Neutrophil (primary cell): ENCODE measurements around the gene DNAH17.

Experiments used
- H3K27ac ChIP-seq: fragments of 200-600 bp; sonication (generic); 2 replicates; pipeline ENCODE4 v1.5.1; 2016; ENCODE audit warnings: mild to moderate bottlenecking, moderate library complexity
- H3K27me3 ChIP-seq: fragments of 200-600 bp; sonication (generic); 2 replicates; pipeline ENCODE4 v1.6.0; 2016; ENCODE audit warnings: mild to moderate bottlenecking
- H3K36me3 ChIP-seq: fragments of 200-600 bp; sonication (generic); 2 replicates; pipeline ENCODE4 v1.5.1; 2017
- H3K4me1 ChIP-seq, 2 experiments: fragments of 200-600 bp in 1 of 2; sonication (generic) in 1 of 2; 1 replicate in 1 of 2; 2 replicates in 1 of 2; pipeline versions ENCODE4 v1.5.1 to v1.6.1; 2013 to 2016; ENCODE audit warnings: low read depth in 1 of 2, low read length in 1 of 2, mild to moderate bottlenecking in 1 of 2, moderate library complexity in 1 of 2; ENCODE audit not compliant: control insufficient read depth in 1 of 2, insufficient read depth in 1 of 2
- H3K4me3 ChIP-seq, 2 experiments: fragments of 200-600 bp in 1 of 2; sonication (generic) in 1 of 2; 1 replicate in 1 of 2; 2 replicates in 1 of 2; pipeline ENCODE4 v1.5.1; 2013 to 2016; ENCODE audit warnings: low read depth in 1 of 2, low read length in 1 of 2, mild to moderate bottlenecking in 1 of 2, moderate library complexity in 1 of 2
- H3K9me3 ChIP-seq: fragments of 200-600 bp; sonication (generic); 2 replicates; pipeline ENCODE4 v1.5.1; 2016
- TF ChIP-seq, protein P1 (sequence below): fragments of 200-600 bp; sonication (generic); IDR thresholded peaks from 2 replicates; pipeline ENCODE4 v1.5.1; 2016; ENCODE audit warnings: antibody characterized with exemption

DNAH17 gene

DNA sequence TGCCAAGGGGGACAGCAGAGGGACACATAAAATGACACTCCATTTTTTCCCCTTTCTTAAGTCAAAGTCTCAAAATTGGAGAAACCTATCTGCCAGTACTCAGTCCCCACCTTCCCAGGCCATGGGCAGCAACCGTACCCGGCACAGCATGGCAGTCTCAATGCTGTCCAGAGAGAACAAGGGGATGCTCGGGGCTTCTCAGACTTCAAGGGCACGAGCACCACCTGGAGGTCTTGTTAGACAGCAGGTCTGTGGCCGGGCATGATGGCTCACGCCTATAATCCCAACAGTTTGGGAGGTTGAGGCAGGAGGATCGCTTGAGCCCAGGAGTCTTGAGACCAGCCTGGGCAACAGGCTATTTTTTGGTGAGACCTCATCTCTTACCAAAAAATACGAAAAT lies 3.2 kb downstream of the DNAH17 start:
- no peaks in the 10 kb centered on the region for H3K9me3 ChIP-seq
- H3K36me3 ChIP-seq, result no peaks in the 10 kb centered on the region
- TF ChIP-seq, protein P1, sequence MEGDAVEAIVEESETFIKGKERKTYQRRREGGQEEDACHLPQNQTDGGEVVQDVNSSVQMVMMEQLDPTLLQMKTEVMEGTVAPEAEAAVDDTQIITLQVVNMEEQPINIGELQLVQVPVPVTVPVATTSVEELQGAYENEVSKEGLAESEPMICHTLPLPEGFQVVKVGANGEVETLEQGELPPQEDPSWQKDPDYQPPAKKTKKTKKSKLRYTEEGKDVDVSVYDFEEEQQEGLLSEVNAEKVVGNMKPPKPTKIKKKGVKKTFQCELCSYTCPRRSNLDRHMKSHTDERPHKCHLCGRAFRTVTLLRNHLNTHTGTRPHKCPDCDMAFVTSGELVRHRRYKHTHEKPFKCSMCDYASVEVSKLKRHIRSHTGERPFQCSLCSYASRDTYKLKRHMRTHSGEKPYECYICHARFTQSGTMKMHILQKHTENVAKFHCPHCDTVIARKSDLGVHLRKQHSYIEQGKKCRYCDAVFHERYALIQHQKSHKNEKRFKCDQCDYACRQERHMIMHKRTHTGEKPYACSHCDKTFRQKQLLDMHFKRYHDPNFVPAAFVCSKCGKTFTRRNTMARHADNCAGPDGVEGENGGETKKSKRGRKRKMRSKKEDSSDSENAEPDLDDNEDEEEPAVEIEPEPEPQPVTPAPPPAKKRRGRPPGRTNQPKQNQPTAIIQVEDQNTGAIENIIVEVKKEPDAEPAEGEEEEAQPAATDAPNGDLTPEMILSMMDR, result no peak
- no peak overlapping the region for H3K4me3 ChIP-seq
- no peak overlapping the region for H3K27ac ChIP-seq
- H3K27me3 ChIP-seq, result no peaks in the 10 kb centered on the region
- peaks cover 16 to 19% of the 10 kb centered on the region in 2 experiments for H3K4me1 ChIP-seq

DNA sequence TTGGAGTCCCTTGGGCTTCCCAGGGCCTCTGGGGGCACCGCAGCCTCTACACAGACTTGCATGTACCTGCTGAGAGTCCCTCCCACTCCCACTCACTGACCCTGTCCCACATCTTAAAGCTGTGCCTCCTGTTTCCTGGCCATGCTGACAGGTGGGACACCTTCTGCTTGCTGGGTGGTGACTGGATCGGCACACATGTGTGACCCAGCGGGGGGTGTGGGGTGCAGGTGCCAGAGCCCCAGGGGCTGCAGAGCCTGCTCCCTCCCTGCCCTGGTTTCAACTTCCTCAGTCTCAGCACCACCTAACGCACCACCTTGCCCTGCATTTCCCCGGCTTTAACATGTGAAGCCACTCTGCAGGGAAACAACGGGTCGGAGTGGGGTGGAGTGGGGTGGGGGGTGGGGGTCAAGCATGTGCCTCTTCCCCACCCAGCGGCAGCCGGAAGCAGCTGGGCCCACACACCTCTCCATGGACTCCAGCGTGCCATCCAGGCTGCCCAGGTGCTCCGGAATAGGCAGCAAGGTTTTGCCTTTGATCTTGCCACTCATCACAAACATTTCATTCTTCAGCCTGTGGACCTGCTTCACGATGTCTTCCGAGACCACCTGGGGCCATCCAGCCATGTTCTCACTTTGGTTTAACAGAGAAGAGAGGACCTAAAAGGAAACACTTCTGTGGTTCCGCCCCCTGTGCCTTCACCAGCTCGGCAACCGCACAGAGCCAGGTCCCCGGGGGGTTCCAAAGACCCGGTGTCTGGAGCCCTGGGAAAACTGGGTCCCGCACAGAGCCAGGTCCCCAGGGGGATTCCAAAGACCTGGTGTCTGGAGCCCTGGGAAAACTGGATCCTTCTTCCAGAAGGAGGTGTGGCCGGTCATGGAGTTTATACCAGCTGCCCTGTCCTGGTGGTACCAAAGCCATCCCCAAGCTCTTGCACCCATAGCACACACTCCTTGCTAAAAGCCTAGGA lies 4.7 kb downstream of the DNAH17 start:
- H3K27ac ChIP-seq, result no peak overlapping the region
- H3K4me1 ChIP-seq, result peaks cover 9 to 10% of the 10 kb centered on the region in 2 experiments
- no peaks in the 10 kb centered on the region for H3K36me3 ChIP-seq
- TF ChIP-seq, protein P1, result no peak
- H3K27me3 ChIP-seq, result no peaks in the 10 kb centered on the region
- no peaks in the 10 kb centered on the region for H3K9me3 ChIP-seq
- H3K4me3 ChIP-seq, result no peak overlapping the region

DNA sequence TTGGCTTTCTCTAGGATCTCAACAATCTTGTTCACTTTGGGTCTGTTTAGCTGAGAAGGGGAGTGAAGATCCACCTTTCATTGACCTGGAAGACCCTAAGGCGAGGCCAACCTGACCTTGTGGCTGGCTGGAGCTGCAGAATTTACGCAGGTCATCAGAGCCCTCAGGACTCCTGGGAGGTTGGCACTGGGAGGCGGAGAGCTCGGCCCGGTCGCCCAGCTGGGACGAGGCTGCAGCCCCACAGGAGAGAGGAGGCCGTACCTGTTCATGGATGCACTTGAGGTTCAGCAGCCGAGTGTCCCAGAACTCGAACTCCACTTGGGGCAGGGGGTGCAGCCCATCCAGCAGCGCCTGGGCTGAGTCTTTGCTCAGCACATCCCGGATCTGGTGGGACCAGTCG lies 5.9 kb downstream of the DNAH17 start:
- Histone ChIP-seq H3K9me3 (no peaks in the 10 kb centered on the region), H3K36me3 (no peaks in the 10 kb centered on the region), H3K4me1 (peaks cover 6 to 8% of the 10 kb centered on the region in 2 experiments), H3K27ac (no peak overlapping the region), H3K4me3 (no peak overlapping the region), H3K27me3 (no peaks in the 10 kb centered on the region)
- TF ChIP-seq, protein P1, result no peak

DNA sequence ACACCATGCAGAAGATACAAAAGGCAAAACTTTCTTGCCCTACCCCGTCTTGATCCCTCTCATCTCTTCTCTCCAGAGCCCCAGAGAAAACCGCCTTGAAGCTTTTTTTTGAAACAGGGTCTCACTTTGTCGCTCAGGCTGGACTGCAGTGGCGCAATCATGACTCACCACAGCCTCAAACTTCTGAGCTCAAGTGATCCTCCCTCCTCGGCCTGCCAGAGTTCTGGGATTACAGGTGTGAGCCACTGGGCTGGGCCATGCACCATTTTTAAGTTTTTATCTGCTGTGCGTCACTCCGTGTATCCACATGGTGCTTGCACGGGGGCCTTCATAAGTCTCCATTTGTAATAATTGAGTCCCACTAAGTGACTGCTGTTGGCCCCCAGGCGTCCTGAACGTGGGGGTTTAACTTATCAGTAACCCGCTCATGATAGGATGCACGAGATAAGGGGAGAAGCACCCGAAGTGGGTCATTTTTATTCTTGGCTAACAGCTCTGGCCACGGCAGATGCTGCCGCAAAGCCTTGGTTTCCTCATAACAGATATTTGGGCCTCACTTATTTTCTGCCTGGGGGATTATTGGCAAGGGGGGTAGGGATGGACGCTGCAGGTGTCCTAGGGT lies 8.6 kb downstream of the DNAH17 start:
- TF ChIP-seq, protein P1, result no peak
- H3K27me3 ChIP-seq, result no peaks in the 10 kb centered on the region
- H3K4me3 ChIP-seq, result no peak overlapping the region
- peak overlapping the region; percentile 38 for H3K27ac ChIP-seq
- no peaks in the 10 kb centered on the region for H3K36me3 ChIP-seq
- H3K9me3 ChIP-seq, result no peaks in the 10 kb centered on the region
- H3K4me1 ChIP-seq, result peaks cover 6 to 8% of the 10 kb centered on the region in 2 experiments

DNA sequence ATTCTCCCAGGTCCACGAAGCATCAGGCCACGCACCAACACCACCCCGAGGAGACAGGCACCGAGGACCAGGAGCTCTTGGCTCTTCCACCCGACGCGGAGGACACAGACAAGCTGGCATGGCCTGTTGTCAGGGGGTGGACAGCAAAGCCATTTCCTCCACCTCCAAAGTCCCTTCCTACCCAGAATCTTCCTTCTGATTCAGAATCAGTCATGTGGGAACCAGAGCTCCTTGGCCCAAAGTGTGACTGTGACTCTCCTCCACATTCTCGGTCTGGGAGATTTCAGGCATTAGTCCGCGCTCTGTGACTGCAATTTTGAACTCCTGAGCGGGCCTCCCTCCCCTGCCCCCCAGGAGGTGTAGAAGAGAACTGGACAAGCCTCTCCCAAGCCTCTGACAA lies 9.2 kb downstream of the DNAH17 start:
- Histone ChIP-seq H3K4me1 (peaks cover 6 to 8% of the 10 kb centered on the region in 2 experiments), H3K36me3 (no peaks in the 10 kb centered on the region), H3K27ac (peak overlapping the region; percentile 38), H3K4me3 (no peak overlapping the region), H3K9me3 (no peaks in the 10 kb centered on the region), H3K27me3 (peaks cover 2% of the 10 kb centered on the region)
- TF ChIP-seq, protein P1, result no peak
